NCI-H1436 (cell line): ENCODE results near the gene SIL1.
"Not testable (repeated sequence)": the region's sequence is repeated elsewhere in the genome, so short reads cannot be mapped to it uniquely, and the experiment has no call there.

Experiments
- DNase-seq: peaks from one replicate; lab custom pipeline; 2025; lab: John Stamatoyannopoulos, UW

Gene SIL1

GRCh38 chr5:139199321-139199720 lies 1.2 kb upstream of the SIL1 start:
- no peak for DNase-seq

GRCh38 chr5:139196296-139196956 lies 1.7 kb downstream of the SIL1 start:
- no peak for DNase-seq

GRCh38 chr5:139194486-139194885 lies 3.7 kb downstream of the SIL1 start:
- DNase-seq: no peak

GRCh38 chr5:139193928-139194327 lies 4.2 kb downstream of the SIL1 start:
- no peak for DNase-seq

- not testable (repeated sequence) for DNase-seq
Measured at GRCh38 chr5:139192906-139193305, 5.3 kb downstream of the SIL1 start.

GRCh38 chr5:139191954-139192353 lies 6.2 kb downstream of the SIL1 start:
- not testable (repeated sequence) for DNase-seq

GRCh38 chr5:139190125-139190524 lies 8.0 kb downstream of the SIL1 start:
- DNase-seq: no peak

- DNase-seq: no peak
Measured at GRCh38 chr5:139188558-139189270, 9.5 kb downstream of the SIL1 start.

- no peak for DNase-seq
Measured at GRCh38 chr5:139186752-139187326, 11.3 kb downstream of the SIL1 start.

GRCh38 chr5:139186261-139186660 lies 11.9 kb downstream of the SIL1 start:
- no peak for DNase-seq

GRCh38 chr5:139185589-139185988 lies 12.6 kb downstream of the SIL1 start:
- no peak for DNase-seq

GRCh38 chr5:139183502-139183901 lies 14.7 kb downstream of the SIL1 start:
- no peak for DNase-seq

GRCh38 chr5:139182528-139183296 lies 15.5 kb downstream of the SIL1 start:
- no peak for DNase-seq

- no peak for DNase-seq
Measured at GRCh38 chr5:139181835-139182452, 16.2 kb downstream of the SIL1 start.

- no peak for DNase-seq
Measured at GRCh38 chr5:139181322-139181730, 16.8 kb downstream of the SIL1 start.

- DNase-seq: peak; percentile 43
Measured at GRCh38 chr5:139180850-139181249, 17.3 kb downstream of the SIL1 start.

- not testable (repeated sequence) for DNase-seq
Measured at GRCh38 chr5:139179778-139180513, 18.2 kb downstream of the SIL1 start.

- DNase-seq: peak; percentile 24
Measured at GRCh38 chr5:139178935-139179334, 19.2 kb downstream of the SIL1 start.

GRCh38 chr5:139178589-139178917 lies 19.6 kb downstream of the SIL1 start:
- DNase-seq: no peak

GRCh38 chr5:139177809-139178588 lies 20.2 kb downstream of the SIL1 start:
- DNase-seq: no peak

GRCh38 chr5:139177281-139177680 lies 20.9 kb downstream of the SIL1 start:
- DNase-seq: not testable (repeated sequence)
